Measurements from ENCODE around the gene KLHL1. TPM values are rescaled to one million over a fixed set of nuclear protein-coding genes. Genes with fewer than 3 reads are reported as not detected.

Gene KLHL1
- polyA plus RNA-seq, 3 donors, result 0.69 to 1.1 (median 1.1) TPM

GRCh38 chr13:70016116-70016515 is 92.1 kb downstream of the KLHL1 start:
- no peak for DNase-seq (ENCODE audit: low read depth in 3 of 3, low spot score in 2 of 3)

- DNase-seq (ENCODE audit: low read depth in 3 of 3, low spot score in 2 of 3), result no peak
Measured at GRCh38 chr13:70014337-70014736, 93.9 kb downstream of the KLHL1 start.

- no peak for DNase-seq (ENCODE audit: low read depth in 3 of 3, low spot score in 2 of 3)
Measured at GRCh38 chr13:69999875-70000274, 108.4 kb downstream of the KLHL1 start.

- DNase-seq (ENCODE audit: low read depth in 3 of 3, low spot score in 2 of 3), result no peak
Measured at GRCh38 chr13:69997061-69997460, 111.2 kb downstream of the KLHL1 start.

- DNase-seq (ENCODE audit: low read depth in 3 of 3, low spot score in 2 of 3), result no peak
Measured at GRCh38 chr13:69980799-69981198, 127.5 kb downstream of the KLHL1 start.

GRCh38 chr13:69975496-69975895 is 132.8 kb downstream of the KLHL1 start:
- DNase-seq (ENCODE audit: low read depth in 3 of 3, low spot score in 2 of 3), result no peak

- no peak for DNase-seq (ENCODE audit: low read depth in 3 of 3, low spot score in 2 of 3)
Measured at GRCh38 chr13:69970520-69970919, 137.7 kb downstream of the KLHL1 start.

GRCh38 chr13:69959046-69959445 is 149.2 kb downstream of the KLHL1 start:
- no peak for DNase-seq (ENCODE audit: low read depth in 3 of 3, low spot score in 2 of 3)

GRCh38 chr13:69956839-69957238 is 151.4 kb downstream of the KLHL1 start:
- DNase-seq (ENCODE audit: low read depth in 3 of 3, low spot score in 2 of 3), result no peak

GRCh38 chr13:69956349-69956748 is 151.9 kb downstream of the KLHL1 start:
- DNase-seq (ENCODE audit: low read depth in 3 of 3, low spot score in 2 of 3), result no peak

GRCh38 chr13:69955271-69955670 is 153.0 kb downstream of the KLHL1 start:
- DNase-seq (ENCODE audit: low read depth in 3 of 3, low spot score in 2 of 3), result no peak

- no peak for DNase-seq (ENCODE audit: low read depth in 3 of 3, low spot score in 2 of 3)
Measured at GRCh38 chr13:69951412-69951811, 156.8 kb downstream of the KLHL1 start.

- no peak for DNase-seq (ENCODE audit: low read depth in 3 of 3, low spot score in 2 of 3)
Measured at GRCh38 chr13:69950160-69950559, 158.1 kb downstream of the KLHL1 start.

GRCh38 chr13:69948016-69948415 is 160.2 kb downstream of the KLHL1 start:
- no peak for DNase-seq (ENCODE audit: low read depth in 3 of 3, low spot score in 2 of 3)

GRCh38 chr13:69947582-69947981 is 160.7 kb downstream of the KLHL1 start:
- DNase-seq (ENCODE audit: low read depth in 3 of 3, low spot score in 2 of 3), result no peak

GRCh38 chr13:69946511-69946910 is 161.7 kb downstream of the KLHL1 start:
- no peak for DNase-seq (ENCODE audit: low read depth in 3 of 3, low spot score in 2 of 3)

- no peak for DNase-seq (ENCODE audit: low read depth in 3 of 3, low spot score in 2 of 3)
Measured at GRCh38 chr13:69935043-69935442, 173.2 kb downstream of the KLHL1 start.

GRCh38 chr13:69928262-69928661 is 180.0 kb downstream of the KLHL1 start:
- DNase-seq (ENCODE audit: low read depth in 3 of 3, low spot score in 2 of 3), result no peak

GRCh38 chr13:69921156-69921555 is 187.1 kb downstream of the KLHL1 start:
- DNase-seq (ENCODE audit: low read depth in 3 of 3, low spot score in 2 of 3), result no peak

- no peak for DNase-seq (ENCODE audit: low read depth in 3 of 3, low spot score in 2 of 3)
Measured at GRCh38 chr13:69912630-69913029, 195.6 kb downstream of the KLHL1 start.

- no peak for DNase-seq (ENCODE audit: low read depth in 3 of 3, low spot score in 2 of 3)
Measured at GRCh38 chr13:69910800-69911199, 197.5 kb downstream of the KLHL1 start.

GRCh38 chr13:69904784-69905183 is 203.5 kb downstream of the KLHL1 start:
- no peak for DNase-seq (ENCODE audit: low read depth in 3 of 3, low spot score in 2 of 3)

- no peak for DNase-seq (ENCODE audit: low read depth in 3 of 3, low spot score in 2 of 3)
Measured at GRCh38 chr13:69903081-69903480, 205.2 kb downstream of the KLHL1 start.

GRCh38 chr13:69882451-69882850 is 225.8 kb downstream of the KLHL1 start:
- DNase-seq (ENCODE audit: low read depth in 3 of 3, low spot score in 2 of 3), result no peak

All from right renal cortex interstitium (tissue), 3 donors.